ENCODE data around the gene RNU1-2.
"Not testable (repeated sequence)": the region's sequence is repeated elsewhere in the genome, so short reads cannot be mapped to it uniquely, and the experiment has no call there.

RNU1-2 gene

DNA sequence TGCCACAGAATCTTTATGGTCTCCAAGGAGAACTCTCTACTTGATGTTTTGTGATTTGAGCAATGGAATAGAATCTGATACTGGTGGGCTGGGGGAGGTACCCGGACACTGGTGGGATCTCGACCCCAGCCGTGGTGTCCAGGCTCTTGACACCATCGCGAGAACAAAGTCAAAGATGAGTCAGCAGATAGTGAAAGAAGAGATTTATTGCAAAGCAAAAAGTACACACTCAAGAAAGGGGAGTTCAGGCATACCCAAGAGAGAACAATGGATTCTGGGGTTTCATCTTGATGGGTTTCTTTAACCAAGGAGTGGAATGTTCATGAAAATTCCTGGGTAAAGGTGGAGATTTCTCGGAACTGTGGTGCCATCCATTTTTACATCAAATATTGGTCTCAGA is 1.4 kb upstream of the RNU1-2 start:
- not testable (repeated sequence) for H3K36me3 Mint-ChIP-seq (ENCODE audit: low read depth); H3K9me3 Mint-ChIP-seq; H3K27ac Mint-ChIP-seq; DNase-seq
- Mint-ChIP-seq H3K27me3 (ENCODE audit: low read depth, poor library complexity) (peaks cover 15% of the 10 kb centered on the region), H3K4me1 (peaks cover 51% of the 10 kb centered on the region), H3K4me3 (peak overlapping the region; percentile 37)

GRCh38 chr1:16895233-16895597 is 565 bp upstream of the RNU1-2 start:
- Mint-ChIP-seq H3K4me1 (peaks cover 51% of the 10 kb centered on the region), H3K27me3 (ENCODE audit: low read depth, poor library complexity) (peaks cover 12% of the 10 kb centered on the region), H3K4me3 (peak overlapping the region; percentile 85), H3K27ac (peak overlapping the region; percentile 100)
- not testable (repeated sequence) for DNase-seq; H3K36me3 Mint-ChIP-seq (ENCODE audit: low read depth); H3K9me3 Mint-ChIP-seq

DNA sequence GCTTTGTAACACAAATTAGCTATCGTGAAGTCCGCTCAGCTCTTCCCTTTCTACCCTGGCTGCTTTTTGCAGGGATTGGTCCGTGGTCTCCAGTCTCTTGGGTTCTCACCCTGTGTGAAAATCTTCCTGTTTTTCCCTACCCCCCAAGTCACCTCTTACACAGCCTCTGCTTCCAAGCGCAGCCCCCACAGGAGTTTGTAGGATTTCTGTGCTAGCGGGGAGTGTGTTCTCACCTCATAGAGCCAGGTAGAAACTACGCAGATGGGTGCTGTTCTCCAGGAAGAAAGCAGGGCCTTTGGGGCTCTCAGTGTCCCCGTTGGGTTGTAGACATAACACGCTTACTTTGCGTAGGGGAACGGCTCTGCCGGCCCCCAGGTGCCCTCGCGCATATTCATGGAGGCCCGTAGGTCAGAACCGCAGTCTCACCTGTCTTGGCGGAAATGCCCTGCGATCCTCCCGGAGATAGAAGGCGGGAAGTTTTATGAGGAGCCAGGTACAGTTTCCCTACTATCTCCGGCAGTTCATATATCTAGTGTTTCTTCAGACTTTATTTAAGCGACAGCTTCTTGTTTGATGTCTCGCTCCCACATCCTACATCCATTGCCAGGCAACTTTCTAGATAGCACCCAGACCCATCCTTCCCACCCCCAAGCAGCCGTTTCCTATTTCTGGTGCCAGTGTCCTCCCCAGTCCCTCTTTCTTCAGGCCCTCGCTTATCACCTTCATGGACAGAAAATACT is 706 bp downstream of the RNU1-2 start:
- peak; percentile 50 for DNase-seq

DNA sequence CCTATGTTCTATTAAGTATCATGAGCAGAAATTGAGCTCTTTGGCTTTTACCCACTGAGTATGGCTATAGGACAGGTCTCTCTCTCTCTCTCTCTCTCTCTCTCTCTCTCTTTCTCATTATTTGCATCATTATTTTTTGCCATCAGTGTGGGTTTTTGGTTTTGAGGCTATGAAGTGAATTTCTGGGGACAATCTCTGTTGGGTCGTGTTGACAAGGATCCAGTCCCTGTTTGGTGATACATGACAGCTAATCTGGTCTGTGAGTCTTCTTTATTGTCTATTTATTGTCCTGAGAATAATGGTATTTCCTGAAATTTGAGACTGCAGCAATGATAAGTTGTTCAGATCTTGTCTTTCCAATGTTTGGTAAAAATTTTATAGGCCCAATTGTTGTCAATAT is 1.9 kb downstream of the RNU1-2 start:
- not testable (repeated sequence) for H3K27me3 Mint-ChIP-seq (ENCODE audit: low read depth, poor library complexity); H3K9me3 Mint-ChIP-seq; DNase-seq; H3K27ac Mint-ChIP-seq; H3K36me3 Mint-ChIP-seq (ENCODE audit: low read depth)
- peak overlapping the region; percentile 38 for H3K4me3 Mint-ChIP-seq
- H3K4me1 Mint-ChIP-seq = peaks cover 52% of the 10 kb centered on the region

More for the DNA sequence above, 706 bp downstream of the RNU1-2 start:
- Mint-ChIP-seq H3K27me3 (ENCODE audit: low read depth, poor library complexity) (peaks cover 10% of the 10 kb centered on the region), H3K27ac (peak overlapping the region; percentile 100), H3K4me1 (peaks cover 56% of the 10 kb centered on the region), H3K4me3 (peak overlapping the region; percentile 85)
- not testable (repeated sequence) for H3K36me3 Mint-ChIP-seq (ENCODE audit: low read depth); H3K9me3 Mint-ChIP-seq

DNA sequence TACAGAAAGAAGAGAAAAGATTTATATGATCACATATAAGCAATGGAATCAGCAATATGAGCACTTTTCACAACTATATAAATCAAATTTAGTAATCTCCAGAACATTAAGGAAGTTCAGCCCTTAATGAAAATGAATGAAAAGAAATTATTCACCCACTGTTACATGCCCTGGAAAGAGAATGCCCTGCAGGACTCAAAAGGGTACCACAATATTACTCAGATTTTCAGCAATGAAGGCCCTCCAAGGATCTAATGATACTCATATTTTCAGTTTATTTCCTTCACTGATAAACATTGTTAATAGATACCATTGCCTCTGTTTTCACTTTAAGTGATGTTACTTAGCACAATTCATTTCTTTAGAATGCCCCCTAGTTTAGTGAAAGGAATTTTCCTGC is 2.5 kb downstream of the RNU1-2 start:
- H3K4me3 Mint-ChIP-seq; H3K27ac Mint-ChIP-seq; H3K9me3 Mint-ChIP-seq; DNase-seq; H3K27me3 Mint-ChIP-seq (ENCODE audit: low read depth, poor library complexity); H3K36me3 Mint-ChIP-seq (ENCODE audit: low read depth): not testable (repeated sequence)
- peaks cover 58% of the 10 kb centered on the region for H3K4me1 Mint-ChIP-seq

GRCh38 chr1:16899020-16899419 is 3.2 kb downstream of the RNU1-2 start:
- DNase-seq; H3K4me3 Mint-ChIP-seq; H3K27ac Mint-ChIP-seq; H3K9me3 Mint-ChIP-seq; H3K36me3 Mint-ChIP-seq (ENCODE audit: low read depth); H3K27me3 Mint-ChIP-seq (ENCODE audit: low read depth, poor library complexity): not testable (repeated sequence)
- H3K4me1 Mint-ChIP-seq = peaks cover 60% of the 10 kb centered on the region

- Mint-ChIP-seq H3K4me3 (no peak overlapping the region), H3K36me3 (ENCODE audit: low read depth) (no peaks in the 10 kb centered on the region)
- DNase-seq = no peak
Observed at GRCh38 chr1:16900751-16901150, 5.0 kb downstream of the RNU1-2 start.

DNA sequence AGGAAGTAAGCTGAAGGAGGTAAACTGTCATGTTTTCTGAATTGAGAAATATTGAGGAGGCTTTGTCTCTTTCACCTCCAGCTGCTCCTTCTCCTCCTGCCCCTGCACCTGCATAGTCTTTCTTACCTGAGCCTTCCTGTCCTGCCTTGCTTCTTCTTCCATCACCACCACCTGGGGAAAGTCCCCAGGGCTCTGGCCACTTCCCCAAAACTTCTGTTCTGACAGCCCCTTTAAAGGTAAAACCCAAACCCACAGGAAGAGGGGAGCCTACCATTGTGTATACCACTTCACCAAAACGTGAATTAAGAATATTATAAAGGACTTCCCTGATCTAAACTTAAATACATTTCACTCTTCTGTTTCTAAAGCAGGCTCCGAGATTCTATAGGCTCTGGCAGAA is 5.6 kb downstream of the RNU1-2 start:
- H3K27me3 Mint-ChIP-seq (ENCODE audit: low read depth, poor library complexity); DNase-seq; H3K4me3 Mint-ChIP-seq; H3K36me3 Mint-ChIP-seq (ENCODE audit: low read depth); H3K27ac Mint-ChIP-seq; H3K9me3 Mint-ChIP-seq: not testable (repeated sequence)
- peaks cover 46% of the 10 kb centered on the region for H3K4me1 Mint-ChIP-seq

More at GRCh38 chr1:16900751-16901150, 5.0 kb downstream of the RNU1-2 start:
- Mint-ChIP-seq H3K4me1 (peaks cover 49% of the 10 kb centered on the region), H3K27ac (no peak overlapping the region), H3K27me3 (ENCODE audit: low read depth, poor library complexity) (peaks cover 3% of the 10 kb centered on the region), H3K9me3 (no peaks in the 10 kb centered on the region)
- TF ChIP-seq, protein P1, sequence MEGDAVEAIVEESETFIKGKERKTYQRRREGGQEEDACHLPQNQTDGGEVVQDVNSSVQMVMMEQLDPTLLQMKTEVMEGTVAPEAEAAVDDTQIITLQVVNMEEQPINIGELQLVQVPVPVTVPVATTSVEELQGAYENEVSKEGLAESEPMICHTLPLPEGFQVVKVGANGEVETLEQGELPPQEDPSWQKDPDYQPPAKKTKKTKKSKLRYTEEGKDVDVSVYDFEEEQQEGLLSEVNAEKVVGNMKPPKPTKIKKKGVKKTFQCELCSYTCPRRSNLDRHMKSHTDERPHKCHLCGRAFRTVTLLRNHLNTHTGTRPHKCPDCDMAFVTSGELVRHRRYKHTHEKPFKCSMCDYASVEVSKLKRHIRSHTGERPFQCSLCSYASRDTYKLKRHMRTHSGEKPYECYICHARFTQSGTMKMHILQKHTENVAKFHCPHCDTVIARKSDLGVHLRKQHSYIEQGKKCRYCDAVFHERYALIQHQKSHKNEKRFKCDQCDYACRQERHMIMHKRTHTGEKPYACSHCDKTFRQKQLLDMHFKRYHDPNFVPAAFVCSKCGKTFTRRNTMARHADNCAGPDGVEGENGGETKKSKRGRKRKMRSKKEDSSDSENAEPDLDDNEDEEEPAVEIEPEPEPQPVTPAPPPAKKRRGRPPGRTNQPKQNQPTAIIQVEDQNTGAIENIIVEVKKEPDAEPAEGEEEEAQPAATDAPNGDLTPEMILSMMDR (IDR thresholded peaks at IDR 0.05) = peak; percentile 5

GRCh38 chr1:16903054-16903453 is 7.3 kb downstream of the RNU1-2 start:
- peak overlapping the region; percentile 85 for H3K27ac Mint-ChIP-seq
- DNase-seq = no peak
- H3K4me3 Mint-ChIP-seq = peak overlapping the region; percentile 36
- peaks cover 3% of the 10 kb centered on the region for H3K27me3 Mint-ChIP-seq (ENCODE audit: low read depth, poor library complexity)
- no peaks in the 10 kb centered on the region for H3K36me3 Mint-ChIP-seq (ENCODE audit: low read depth)
- peaks cover 32% of the 10 kb centered on the region for H3K4me1 Mint-ChIP-seq
- TF ChIP-seq, protein P1 (IDR thresholded peaks at IDR 0.05) = no peak
- H3K9me3 Mint-ChIP-seq = peaks cover 7% of the 10 kb centered on the region

Measured in nephron progenitor cell (in vitro differentiated cells).